HEK293 (cell line): Measurements from ENCODE around the gene ADRA1B.

Experiments used
- CTCF ChIA-PET: fragments of 350-600 bp; formaldehyde crosslinking; extraction: SDS; loops from one replicate; lab custom pipeline; 2021; ENCODE audit warnings: antibody characterized with exemption; lab: Yijun Ruan, JAX
- POLR2A ChIA-PET: fragments of 300-600 bp; formaldehyde crosslinking; extraction: SDS; loops from one replicate; lab custom pipeline; 2020; ENCODE audit warnings: antibody characterized with exemption, inconsistent platforms; lab: Yijun Ruan, JAX
- H3K27ac ChIP-seq: fragments of 200-500 bp; sonication (Bioruptor generic); 2 replicates; pipeline ENCODE4 v1.5.1; 2014; ENCODE audit warnings: low read depth, low read length, control low read depth, inconsistent platforms; ENCODE audit errors: extremely low read depth
- H3K36me3 ChIP-seq, 2 experiments: fragments of 200-500 bp in 1 of 2; sonication (Bioruptor generic) in 1 of 2; 1 replicate in 1 of 2; 2 replicates in 1 of 2; pipeline ENCODE4 v1.5.1; 2014 to 2017; ENCODE audit warnings: inconsistent platforms in 2 of 2, low read length in 2 of 2; ENCODE audit not compliant: control insufficient read depth in 2 of 2, insufficient read depth in 1 of 2
- H3K4me1 ChIP-seq: fragments of 200-500 bp; sonication (Bioruptor generic); 2 replicates; pipeline ENCODE4 v1.5.1; 2014; ENCODE audit warnings: mild to moderate bottlenecking, low read length, inconsistent platforms; ENCODE audit not compliant: control insufficient read depth, insufficient read depth
- H3K4me3 ChIP-seq: 2 replicates; pipeline ENCODE4 v1.5.1; 2011; ENCODE audit warnings: low read depth, mild to moderate bottlenecking, control low read depth, low read length, moderate library complexity
- H3K9me3 ChIP-seq: fragments of 200-500 bp; sonication (Bioruptor generic); 2 replicates; pipeline ENCODE4 v1.5.1; 2014; ENCODE audit warnings: low read depth, low read length, inconsistent platforms; ENCODE audit not compliant: control insufficient read depth, insufficient read depth
- GLI4 ChIP-seq: fragments of 450-650 bp; formaldehyde crosslinking; IDR thresholded peaks from 2 replicates; pipeline ENCODE4 v1.5.1; 2016; ENCODE audit warnings: missing biosample characterization, missing genetic modification characterization
- SALL2 ChIP-seq: fragments of 450-650 bp; formaldehyde crosslinking; IDR thresholded peaks from 2 replicates; pipeline ENCODE4 v1.5.0; 2017; ENCODE audit warnings: missing biosample characterization, mild to moderate bottlenecking, missing genetic modification characterization, borderline replicate concordance
- ZBTB1 ChIP-seq: fragments of 450-650 bp; formaldehyde crosslinking; IDR thresholded peaks from 2 replicates; pipeline ENCODE4 v1.5.1; 2016; ENCODE audit warnings: missing biosample characterization, missing genetic modification characterization
- ZBTB20 ChIP-seq: fragments of 450-650 bp; formaldehyde crosslinking; IDR thresholded peaks from 2 replicates; pipeline ENCODE4 v1.5.1; 2016; ENCODE audit warnings: missing biosample characterization, missing genetic modification characterization
- ZFP41 ChIP-seq: fragments of 450-650 bp; formaldehyde crosslinking; IDR thresholded peaks from 2 replicates; pipeline ENCODE4 v1.5.1; 2016; ENCODE audit warnings: missing biosample characterization, missing genetic modification characterization, borderline replicate concordance
- ZNF114 ChIP-seq: fragments of 450-650 bp; formaldehyde crosslinking; IDR thresholded peaks from 2 replicates; pipeline ENCODE4 v1.5.0; 2017; ENCODE audit warnings: missing biosample characterization, missing genetic modification characterization
- ZNF174 ChIP-seq: fragments of 450-650 bp; formaldehyde crosslinking; IDR thresholded peaks from 2 replicates; pipeline ENCODE4 v1.5.0; 2017; ENCODE audit warnings: missing biosample characterization, mild to moderate bottlenecking, missing genetic modification characterization
- ZNF184 ChIP-seq: fragments of 450-650 bp; IDR thresholded peaks from 2 replicates; pipeline ENCODE4 v1.5.1; 2018; ENCODE audit warnings: missing biosample characterization, mild to moderate bottlenecking, missing genetic modification characterization
- ZNF530 ChIP-seq: fragments of 450-650 bp; formaldehyde crosslinking; IDR thresholded peaks from 2 replicates; pipeline ENCODE4 v1.5.1; 2016; ENCODE audit warnings: low read depth, missing biosample characterization, missing genetic modification characterization
- ZNF664 ChIP-seq: fragments of 450-650 bp; formaldehyde crosslinking; IDR thresholded peaks from 2 replicates; pipeline ENCODE4 v1.5.1; 2016; ENCODE audit warnings: missing biosample characterization, missing genetic modification characterization
- ZNF776 ChIP-seq: fragments of 450-650 bp; formaldehyde crosslinking; IDR thresholded peaks from 2 replicates; pipeline ENCODE4 v1.5.0; 2017; ENCODE audit warnings: missing biosample characterization, missing genetic modification characterization, borderline replicate concordance
- ZNF843 ChIP-seq: fragments of 450-650 bp; formaldehyde crosslinking; IDR thresholded peaks from 2 replicates; pipeline ENCODE4 v1.5.1; 2016; ENCODE audit warnings: missing biosample characterization, missing genetic modification characterization
- TF ChIP-seq, protein P1 (sequence below): fragments of 450-650 bp; formaldehyde crosslinking; IDR thresholded peaks from 2 replicates; pipeline ENCODE4 v1.5.1; 2016; ENCODE audit warnings: missing biosample characterization, missing genetic modification characterization
- TF ChIP-seq, protein P2 (sequence below): sonication (generic); formaldehyde crosslinking; IDR thresholded peaks from 2 replicates; pipeline ENCODE4 v1.8.1; 2022; ENCODE audit warnings: mild to moderate bottlenecking, moderate library complexity, missing genetic modification reagents
- TF ChIP-seq, protein P3 (sequence below): fragments of 450-650 bp; formaldehyde crosslinking; IDR thresholded peaks from 2 replicates; pipeline ENCODE4 v1.5.1; 2016; ENCODE audit warnings: missing biosample characterization, missing genetic modification characterization

The ADRA1B gene

DNA sequence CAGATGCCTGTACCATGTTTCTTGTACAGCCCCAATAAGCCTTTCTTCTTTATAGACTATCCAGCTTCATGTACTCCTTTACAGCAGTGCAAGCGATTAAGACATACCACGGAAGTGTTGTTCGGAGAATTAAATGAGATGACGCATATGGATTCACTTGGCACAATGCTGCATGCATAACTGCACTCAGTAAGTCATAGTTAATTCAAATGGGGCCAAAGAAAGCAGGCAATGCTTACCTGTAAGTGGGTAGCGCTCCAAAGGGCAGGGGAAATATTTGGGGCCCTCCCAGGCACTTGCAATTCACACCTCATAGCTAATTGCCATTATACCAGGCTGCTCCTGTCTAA, 7.7 kb upstream of the ADRA1B start:
- Histone ChIP-seq H3K4me1 (peaks cover 30% of the 10 kb centered on the region), H3K9me3 (no peaks in the 10 kb centered on the region), H3K36me3 (no peaks in the 10 kb centered on the region), H3K27ac (no peak overlapping the region), H3K4me3 (no peak overlapping the region)
- 0 out of 2 replicates have a peak, but pooled peaks have one; percentile 10 for TF ChIP-seq ZNF664 (tag by site-specific recombination)
- no peak for TF ChIP-seq GLI4 (tag by site-specific recombination)
- ChIA-PET POLR2A (no interaction called here), CTCF (interaction anchor here (1.1 to 1.8 kb wide), 3 partner anchors 14 to 622 kb away, joined by 4 to 6 read pairs (median 6); no protein-coding TSS in a partner anchor)

DNA sequence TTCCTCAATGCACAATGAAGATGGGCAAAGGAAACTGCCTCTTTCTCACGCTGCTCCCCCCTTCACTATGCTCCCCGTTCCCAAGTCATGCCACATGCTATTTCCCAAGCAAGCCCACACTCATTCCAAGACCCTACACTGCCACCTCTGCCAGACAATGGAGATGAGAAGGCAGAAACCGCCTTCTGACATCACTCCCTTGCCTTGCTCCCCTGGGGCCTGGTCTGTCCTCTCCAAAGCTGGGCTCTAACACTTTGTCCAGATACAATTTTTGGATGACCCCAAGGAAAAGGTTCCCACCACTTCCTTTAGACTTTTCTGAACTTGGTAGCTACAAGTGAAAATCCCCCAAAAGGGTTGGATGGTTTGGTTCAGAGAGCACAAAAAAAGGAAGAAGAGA, 7.2 kb upstream of the ADRA1B start:
- no peak overlapping the region for H3K27ac ChIP-seq

DNA sequence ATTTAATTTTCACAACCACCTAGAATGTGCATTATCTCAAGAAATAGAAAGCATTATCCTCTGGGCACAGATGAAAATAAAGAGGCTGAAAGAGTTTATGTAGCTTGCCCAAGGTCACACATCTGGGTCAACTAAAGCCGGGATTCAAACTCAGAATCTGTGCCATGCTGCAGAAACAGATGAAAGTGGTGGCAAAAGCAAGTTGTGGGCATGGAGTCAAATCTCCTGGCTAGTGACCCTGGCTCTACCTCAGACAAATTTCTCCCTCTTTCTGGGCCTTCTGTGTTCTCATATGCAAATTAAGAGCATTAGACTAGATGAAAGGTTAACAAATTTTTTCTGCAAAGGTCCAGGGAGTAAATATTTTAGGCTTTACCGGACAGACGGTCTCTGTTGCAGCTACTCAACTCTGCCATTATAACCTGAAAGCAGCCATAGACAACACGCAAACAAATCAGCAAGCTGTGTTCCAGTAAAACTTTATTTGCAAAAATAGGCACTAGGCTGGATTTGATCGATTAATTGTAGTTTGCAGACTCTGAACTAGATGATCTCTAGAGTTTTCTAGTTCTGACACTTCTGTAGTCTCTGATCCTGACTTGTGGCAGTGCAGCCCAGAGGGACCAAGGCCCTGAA, 6.0 kb upstream of the ADRA1B start:
- Histone ChIP-seq H3K4me3 (no peak overlapping the region), H3K36me3 (no peaks in the 10 kb centered on the region), H3K27ac (no peak overlapping the region), H3K4me1 (peaks cover 20% of the 10 kb centered on the region), H3K9me3 (no peaks in the 10 kb centered on the region)
- ChIA-PET CTCF (interaction anchor here (1.7 kb wide), 1 partner anchor 466 kb away, joined by 4 read pairs; no protein-coding TSS in a partner anchor), POLR2A (no interaction called here)
- TF ChIP-seq ZNF776 (tag by site-specific recombination): no peak
- TF ChIP-seq, protein P1, sequence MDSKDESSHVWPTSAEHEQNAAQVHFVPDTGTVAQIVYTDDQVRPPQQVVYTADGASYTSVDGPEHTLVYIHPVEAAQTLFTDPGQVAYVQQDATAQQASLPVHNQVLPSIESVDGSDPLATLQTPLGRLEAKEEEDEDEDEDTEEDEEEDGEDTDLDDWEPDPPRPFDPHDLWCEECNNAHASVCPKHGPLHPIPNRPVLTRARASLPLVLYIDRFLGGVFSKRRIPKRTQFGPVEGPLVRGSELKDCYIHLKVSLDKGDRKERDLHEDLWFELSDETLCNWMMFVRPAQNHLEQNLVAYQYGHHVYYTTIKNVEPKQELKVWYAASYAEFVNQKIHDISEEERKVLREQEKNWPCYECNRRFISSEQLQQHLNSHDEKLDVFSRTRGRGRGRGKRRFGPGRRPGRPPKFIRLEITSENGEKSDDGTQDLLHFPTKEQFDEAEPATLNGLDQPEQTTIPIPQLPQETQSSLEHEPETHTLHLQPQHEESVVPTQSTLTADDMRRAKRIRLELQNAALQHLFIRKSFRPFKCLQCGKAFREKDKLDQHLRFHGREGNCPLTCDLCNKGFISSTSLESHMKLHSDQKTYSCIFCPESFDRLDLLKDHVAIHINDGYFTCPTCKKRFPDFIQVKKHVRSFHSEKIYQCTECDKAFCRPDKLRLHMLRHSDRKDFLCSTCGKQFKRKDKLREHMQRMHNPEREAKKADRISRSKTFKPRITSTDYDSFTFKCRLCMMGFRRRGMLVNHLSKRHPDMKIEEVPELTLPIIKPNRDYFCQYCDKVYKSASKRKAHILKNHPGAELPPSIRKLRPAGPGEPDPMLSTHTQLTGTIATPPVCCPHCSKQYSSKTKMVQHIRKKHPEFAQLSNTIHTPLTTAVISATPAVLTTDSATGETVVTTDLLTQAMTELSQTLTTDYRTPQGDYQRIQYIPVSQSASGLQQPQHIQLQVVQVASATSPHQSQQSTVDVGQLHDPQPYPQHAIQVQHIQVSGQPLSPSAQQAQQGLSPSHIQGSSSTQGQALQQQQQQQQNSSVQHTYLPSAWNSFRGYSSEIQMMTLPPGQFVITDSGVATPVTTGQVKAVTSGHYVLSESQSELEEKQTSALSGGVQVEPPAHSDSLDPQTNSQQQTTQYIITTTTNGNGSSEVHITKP (tag by site-specific recombination): no peak
- no peak for TF ChIP-seq ZBTB1 (tag by site-specific recombination)
- TF ChIP-seq, protein P2, sequence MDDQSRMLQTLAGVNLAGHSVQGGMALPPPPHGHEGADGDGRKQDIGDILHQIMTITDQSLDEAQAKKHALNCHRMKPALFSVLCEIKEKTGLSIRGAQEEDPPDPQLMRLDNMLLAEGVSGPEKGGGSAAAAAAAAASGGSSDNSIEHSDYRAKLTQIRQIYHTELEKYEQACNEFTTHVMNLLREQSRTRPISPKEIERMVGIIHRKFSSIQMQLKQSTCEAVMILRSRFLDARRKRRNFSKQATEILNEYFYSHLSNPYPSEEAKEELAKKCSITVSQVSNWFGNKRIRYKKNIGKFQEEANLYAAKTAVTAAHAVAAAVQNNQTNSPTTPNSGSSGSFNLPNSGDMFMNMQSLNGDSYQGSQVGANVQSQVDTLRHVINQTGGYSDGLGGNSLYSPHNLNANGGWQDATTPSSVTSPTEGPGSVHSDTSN (CRISPR knock-in tag): no peak
- no peak for TF ChIP-seq ZBTB20 (tag by site-specific recombination)
- no peak for TF ChIP-seq ZNF530 (tag by site-specific recombination)
- TF ChIP-seq SALL2: no peak
- no peak for TF ChIP-seq ZFP41 (tag by site-specific recombination)
- TF ChIP-seq ZNF184: no peak
- no peak for TF ChIP-seq ZNF114 (tag by site-specific recombination)
- TF ChIP-seq ZNF174 (tag by site-specific recombination): no peak

More for the DNA sequence above, 7.2 kb upstream of the ADRA1B start:
- no peaks in the 10 kb centered on the region for H3K36me3 ChIP-seq
- ChIA-PET CTCF (no interaction called here), POLR2A (no interaction called here)
- H3K9me3 ChIP-seq: no peaks in the 10 kb centered on the region
- TF ChIP-seq ZNF843 (tag by site-specific recombination): no peak
- TF ChIP-seq, protein P3, sequence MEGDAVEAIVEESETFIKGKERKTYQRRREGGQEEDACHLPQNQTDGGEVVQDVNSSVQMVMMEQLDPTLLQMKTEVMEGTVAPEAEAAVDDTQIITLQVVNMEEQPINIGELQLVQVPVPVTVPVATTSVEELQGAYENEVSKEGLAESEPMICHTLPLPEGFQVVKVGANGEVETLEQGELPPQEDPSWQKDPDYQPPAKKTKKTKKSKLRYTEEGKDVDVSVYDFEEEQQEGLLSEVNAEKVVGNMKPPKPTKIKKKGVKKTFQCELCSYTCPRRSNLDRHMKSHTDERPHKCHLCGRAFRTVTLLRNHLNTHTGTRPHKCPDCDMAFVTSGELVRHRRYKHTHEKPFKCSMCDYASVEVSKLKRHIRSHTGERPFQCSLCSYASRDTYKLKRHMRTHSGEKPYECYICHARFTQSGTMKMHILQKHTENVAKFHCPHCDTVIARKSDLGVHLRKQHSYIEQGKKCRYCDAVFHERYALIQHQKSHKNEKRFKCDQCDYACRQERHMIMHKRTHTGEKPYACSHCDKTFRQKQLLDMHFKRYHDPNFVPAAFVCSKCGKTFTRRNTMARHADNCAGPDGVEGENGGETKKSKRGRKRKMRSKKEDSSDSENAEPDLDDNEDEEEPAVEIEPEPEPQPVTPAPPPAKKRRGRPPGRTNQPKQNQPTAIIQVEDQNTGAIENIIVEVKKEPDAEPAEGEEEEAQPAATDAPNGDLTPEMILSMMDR (tag by site-specific recombination): peak; percentile 8; the same call in 1 of the 2 replicates
- no peak overlapping the region for H3K4me3 ChIP-seq
- peaks cover 30% of the 10 kb centered on the region for H3K4me1 ChIP-seq
